H4 (cell line): ENCODE data around the gene NTF4. TPM values are rescaled to one million over a fixed set of nuclear protein-coding genes. Genes with fewer than 3 reads are reported as not detected.
"Not testable (repeated sequence)": the region's sequence is repeated elsewhere in the genome, so short reads cannot be mapped to it uniquely, and the experiment has no call there.

ENCODE experiments used
- DNase-seq: peaks from one replicate; pipeline ENCODE4 v3.0.0-alpha.2; 2015; ENCODE audit warnings: low spot score
- total RNA-seq: library from RNA; depleted of rRNA; stranded (reverse); fragments of >200 nt; shearing (Covaris generic); gene quantifications from 2 replicates; pipeline ENCODE4 v1.2.3, GENCODE V29; 2014

Gene NTF4
- total RNA-seq, 1 experiment from 2014 or later: not detected

GRCh38 chr19:49057636-49058234, 6.9 kb downstream of the NTF4 start, which contains the start of gene CGB7:
Gene CGB7 (minus strand): TSS chr19:49057749. CDS start chr19:49055375, 2,374 bp downstream.
- no peak for DNase-seq

- DNase-seq: not testable (repeated sequence)
Observed at GRCh38 chr19:49056902-49057596, 7.6 kb downstream of the NTF4 start.

- peak; percentile 37 for DNase-seq
Observed at GRCh38 chr19:49056101-49056901, 8.3 kb downstream of the NTF4 start.

- peak; percentile 60 for DNase-seq
Observed at GRCh38 chr19:49050376-49051033, 14.1 kb downstream of the NTF4 start.

GRCh38 chr19:49049834-49050233, 14.8 kb downstream of the NTF4 start:
- not testable (repeated sequence) for DNase-seq

GRCh38 chr19:49049011-49049410, 15.6 kb downstream of the NTF4 start, which contains the start of gene CGB8:
Gene CGB8 (minus strand): TSS chr19:49049111. CDS start chr19:49048739, 372 bp downstream.
- DNase-seq: not testable (repeated sequence)

GRCh38 chr19:49043548-49043947, 21.1 kb downstream of the NTF4 start, which contains the start of gene CGB5:
Gene CGB5 (plus strand): TSS chr19:49043848. CDS start chr19:49044210, 362 bp downstream.
- not testable (repeated sequence) for DNase-seq

- not testable (repeated sequence) for DNase-seq
Observed at GRCh38 chr19:49042666-49043065, 22.0 kb downstream of the NTF4 start.

GRCh38 chr19:49042177-49042576, 22.4 kb downstream of the NTF4 start:
- DNase-seq: no peak

GRCh38 chr19:49039736-49040135, 24.9 kb downstream of the NTF4 start:
- not testable (repeated sequence) for DNase-seq

- DNase-seq: peak; percentile 87
Observed at GRCh38 chr19:49038557-49039276, 25.9 kb downstream of the NTF4 start.

GRCh38 chr19:49038111-49038510, 26.5 kb downstream of the NTF4 start:
- not testable (repeated sequence) for DNase-seq

GRCh38 chr19:49036815-49037214, 27.8 kb downstream of the NTF4 start, which contains the start of gene CGB1:
Gene CGB1 (minus strand): TSS chr19:49036895. CDS start chr19:49036711, 184 bp downstream.
- not testable (repeated sequence) for DNase-seq

GRCh38 chr19:49031642-49032301, 32.8 kb downstream of the NTF4 start, which contains the start of gene CGB2:
Gene CGB2 (plus strand): TSS chr19:49031890. CDS start chr19:49032096, 206 bp downstream.
- DNase-seq: not testable (repeated sequence)

- DNase-seq: not testable (repeated sequence)
Observed at GRCh38 chr19:49030323-49030722, 34.3 kb downstream of the NTF4 start.

GRCh38 chr19:49029749-49030148, 34.9 kb downstream of the NTF4 start:
- not testable (repeated sequence) for DNase-seq

GRCh38 chr19:49028686-49029085, 35.9 kb downstream of the NTF4 start:
- DNase-seq: not testable (repeated sequence)

- DNase-seq: not testable (repeated sequence)
Observed at GRCh38 chr19:49025599-49025998, 39.0 kb downstream of the NTF4 start.

- not testable (repeated sequence) for DNase-seq
Observed at GRCh38 chr19:49025088-49025487, 39.5 kb downstream of the NTF4 start.

GRCh38 chr19:49024233-49024632, 40.4 kb downstream of the NTF4 start, which contains the start of gene CGB3:
Gene CGB3 (minus strand): TSS chr19:49024333. CDS start chr19:49023971, 362 bp downstream.
- DNase-seq: not testable (repeated sequence)
